SK-N-SH treated with all-trans-retinoic acid at 6 μM for 48 hours (cell line): ENCODE measurements around the gene PMM1.
"Not testable (repeated sequence)": the region's sequence is repeated elsewhere in the genome, so short reads cannot be mapped to it uniquely, and the experiment has no call there.

Experiments
- ATAC-seq: fragments of 200-7000 bp; cut with Tn5 transposase; 3 replicates; pipeline ENCODE4 v1.9.1; 2020; ENCODE audit warnings: mild to moderate bottlenecking, moderate library complexity
- ARNTL ChIP-seq: fragments of 450-650 bp; formaldehyde crosslinking; IDR thresholded peaks from 2 replicates; pipeline ENCODE4 v1.5.0; 2020; ENCODE audit warnings: low read depth, mild to moderate bottlenecking, moderate library complexity, borderline replicate concordance
- CREB5 ChIP-seq: fragments of 250-450 bp; sonication (Bioruptor Pico); IDR thresholded peaks from 2 replicates; pipeline ENCODE4 v1.5.1; 2020; ENCODE audit warnings: low read depth, mild to moderate bottlenecking, moderate library complexity
- CSDC2 ChIP-seq: fragments of 250-450 bp; sonication (Bioruptor Pico); IDR thresholded peaks from 2 replicates; pipeline ENCODE4 v1.5.0; 2020; ENCODE audit warnings: mild to moderate bottlenecking, moderate library complexity
- CSRNP3 ChIP-seq: fragments of 250-450 bp; sonication (Bioruptor Pico); IDR thresholded peaks from 2 replicates; pipeline ENCODE4 v1.5.1; 2021; ENCODE audit warnings: mild to moderate bottlenecking, moderate library complexity
- GLIS3 ChIP-seq: fragments of 250-450 bp; sonication (Bioruptor Pico); IDR thresholded peaks from 2 replicates; pipeline ENCODE4 v1.5.0; 2020; ENCODE audit warnings: mild to moderate bottlenecking, moderate library complexity
- ISL1 ChIP-seq: fragments of 250-450 bp; sonication (Bioruptor Pico); IDR thresholded peaks from 2 replicates; pipeline ENCODE4 v2.1.2; 2022; ENCODE audit warnings: mild to moderate bottlenecking, moderate library complexity
- OSR1 ChIP-seq: fragments of 250-450 bp; sonication (Bioruptor Pico); IDR thresholded peaks from 2 replicates; pipeline ENCODE4 v1.8.0; 2022; ENCODE audit warnings: moderate library complexity, mild to moderate bottlenecking, inconsistent platforms
- PATZ1 ChIP-seq: fragments of 250-450 bp; sonication (Bioruptor Pico); IDR thresholded peaks from 2 replicates; pipeline ENCODE4 v1.8.0; 2020; ENCODE audit warnings: mild to moderate bottlenecking, moderate library complexity, borderline replicate concordance
- PPARA ChIP-seq: fragments of 250-450 bp; sonication (Bioruptor Pico); IDR thresholded peaks from 2 replicates; pipeline ENCODE4 v1.5.0; 2020; ENCODE audit warnings: mild to moderate bottlenecking, borderline replicate concordance
- RARB ChIP-seq: fragments of 250-450 bp; sonication (Bioruptor Pico); IDR thresholded peaks from 2 replicates; pipeline ENCODE4 v1.8.0; 2021; ENCODE audit warnings: mild to moderate bottlenecking, moderate library complexity
- SNAI2 ChIP-seq: fragments of 250-450 bp; sonication (Bioruptor Pico); IDR thresholded peaks from 2 replicates; pipeline ENCODE4 v1.5.0; 2020; ENCODE audit warnings: mild to moderate bottlenecking, moderate library complexity
- TCF4 ChIP-seq: fragments of 250-450 bp; sonication (Bioruptor Pico); IDR thresholded peaks from 2 replicates; pipeline ENCODE4 v1.8.0; 2021; ENCODE audit warnings: mild to moderate bottlenecking, moderate library complexity, borderline replicate concordance
- TOX ChIP-seq: fragments of 250-450 bp; sonication (Bioruptor Pico); IDR thresholded peaks from 2 replicates; pipeline ENCODE4 v1.8.0; 2021; ENCODE audit warnings: mild to moderate bottlenecking, moderate library complexity, borderline replicate concordance
- ZC3H10 ChIP-seq: fragments of 250-450 bp; sonication (Bioruptor Pico); IDR thresholded peaks from 2 replicates; pipeline ENCODE4 v1.5.1; 2021; ENCODE audit warnings: mild to moderate bottlenecking, moderate library complexity
- ZFP3 ChIP-seq: fragments of 250-450 bp; sonication (Bioruptor Pico); IDR thresholded peaks from 2 replicates; pipeline ENCODE4 v1.5.0; 2020; ENCODE audit warnings: mild to moderate bottlenecking, moderate library complexity
- ZFP30 ChIP-seq: fragments of 450-650 bp; formaldehyde crosslinking; IDR thresholded peaks from 2 replicates; pipeline ENCODE4 v1.5.0; 2022; ENCODE audit warnings: mild to moderate bottlenecking, moderate library complexity
- ZNF565 ChIP-seq: fragments of 450-650 bp; formaldehyde crosslinking; conservative IDR thresholded peaks from 2 replicates; pipeline ENCODE4 v1.5.0; 2020; ENCODE audit warnings: low read depth, mild to moderate bottlenecking, moderate library complexity
- ZNF70 ChIP-seq: fragments of 450-650 bp; formaldehyde crosslinking; IDR thresholded peaks from 2 replicates; pipeline ENCODE4 v1.5.0; 2020; ENCODE audit warnings: mild to moderate bottlenecking, moderate library complexity
- ZNF8 ChIP-seq: fragments of 450-650 bp; formaldehyde crosslinking; IDR thresholded peaks from 2 replicates; pipeline ENCODE4 v1.5.0; 2020; ENCODE audit warnings: mild to moderate bottlenecking, moderate library complexity
- TF ChIP-seq, protein P1 (sequence below): fragments of 250-450 bp; sonication (Bioruptor Pico); IDR thresholded peaks from 2 replicates; pipeline ENCODE4 v1.8.0; 2021; ENCODE audit warnings: low read depth, mild to moderate bottlenecking, moderate library complexity, borderline replicate concordance
- TF ChIP-seq, protein P2 (sequence below): fragments of 250-450 bp; sonication (Bioruptor Pico); IDR thresholded peaks from 2 replicates; pipeline ENCODE4 v1.5.0; 2020; ENCODE audit warnings: mild to moderate bottlenecking, moderate library complexity

PMM1 gene

DNA sequence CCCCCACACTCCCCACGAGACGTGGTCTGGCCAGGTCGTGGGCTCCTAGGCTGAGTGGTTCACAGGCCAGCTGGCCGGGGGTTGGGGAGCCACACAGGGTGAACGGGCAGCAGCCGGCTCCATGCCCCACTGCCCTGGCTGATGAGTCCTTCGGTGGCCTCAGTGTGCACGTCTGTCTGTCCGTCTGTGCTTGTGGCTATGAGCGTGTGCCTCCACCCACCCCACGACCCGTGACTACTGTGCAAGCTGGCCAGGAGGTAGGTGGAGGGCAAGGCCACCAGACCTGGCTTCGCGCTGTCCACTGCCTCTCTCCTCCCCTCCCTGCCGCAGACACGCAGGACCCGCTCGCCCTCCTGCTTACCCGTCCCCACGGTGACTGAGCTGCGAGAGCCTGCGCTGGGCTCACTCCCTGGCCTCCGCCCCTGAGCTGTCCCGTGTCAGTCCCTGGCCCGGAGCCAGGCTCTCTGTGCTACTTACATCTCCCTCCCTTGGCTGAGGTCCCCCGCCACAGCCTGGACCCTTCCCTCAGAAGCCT, 14.7 kb downstream of the PMM1 start:
- TF ChIP-seq, protein P1, sequence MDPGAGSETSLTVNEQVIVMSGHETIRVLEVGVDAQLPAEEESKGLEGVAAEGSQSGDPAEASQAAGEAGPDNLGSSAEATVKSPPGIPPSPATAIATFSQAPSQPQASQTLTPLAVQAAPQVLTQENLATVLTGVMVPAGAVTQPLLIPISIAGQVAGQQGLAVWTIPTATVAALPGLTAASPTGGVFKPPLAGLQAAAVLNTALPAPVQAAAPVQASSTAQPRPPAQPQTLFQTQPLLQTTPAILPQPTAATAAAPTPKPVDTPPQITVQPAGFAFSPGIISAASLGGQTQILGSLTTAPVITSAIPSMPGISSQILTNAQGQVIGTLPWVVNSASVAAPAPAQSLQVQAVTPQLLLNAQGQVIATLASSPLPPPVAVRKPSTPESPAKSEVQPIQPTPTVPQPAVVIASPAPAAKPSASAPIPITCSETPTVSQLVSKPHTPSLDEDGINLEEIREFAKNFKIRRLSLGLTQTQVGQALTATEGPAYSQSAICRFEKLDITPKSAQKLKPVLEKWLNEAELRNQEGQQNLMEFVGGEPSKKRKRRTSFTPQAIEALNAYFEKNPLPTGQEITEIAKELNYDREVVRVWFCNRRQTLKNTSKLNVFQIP (CRISPR knock-in tag) = no peak
- no peak for TF ChIP-seq TCF4 (CRISPR knock-in tag)
- no peak for TF ChIP-seq GLIS3 (CRISPR knock-in tag)
- no peak for TF ChIP-seq CREB5
- TF ChIP-seq SNAI2 (CRISPR knock-in tag) = no peak
- TF ChIP-seq OSR1 = no peak
- TF ChIP-seq CSRNP3 (CRISPR knock-in tag) = no peak
- no peak for TF ChIP-seq CSDC2 (CRISPR knock-in tag)
- TF ChIP-seq ZFP3 (CRISPR knock-in tag) = no peak
- no peak for TF ChIP-seq ARNTL (CRISPR knock-in tag)
- no peak for TF ChIP-seq ZC3H10 (CRISPR knock-in tag)
- no peak for TF ChIP-seq ZNF8 (CRISPR knock-in tag)
- no peak for TF ChIP-seq ZNF70 (CRISPR knock-in tag)
- no peak for TF ChIP-seq TOX (CRISPR knock-in tag)
- no peak for TF ChIP-seq ISL1 (CRISPR knock-in tag)
- TF ChIP-seq ZNF565 (CRISPR knock-in tag) = no peak
- no peak for TF ChIP-seq PPARA
- TF ChIP-seq, protein P2, sequence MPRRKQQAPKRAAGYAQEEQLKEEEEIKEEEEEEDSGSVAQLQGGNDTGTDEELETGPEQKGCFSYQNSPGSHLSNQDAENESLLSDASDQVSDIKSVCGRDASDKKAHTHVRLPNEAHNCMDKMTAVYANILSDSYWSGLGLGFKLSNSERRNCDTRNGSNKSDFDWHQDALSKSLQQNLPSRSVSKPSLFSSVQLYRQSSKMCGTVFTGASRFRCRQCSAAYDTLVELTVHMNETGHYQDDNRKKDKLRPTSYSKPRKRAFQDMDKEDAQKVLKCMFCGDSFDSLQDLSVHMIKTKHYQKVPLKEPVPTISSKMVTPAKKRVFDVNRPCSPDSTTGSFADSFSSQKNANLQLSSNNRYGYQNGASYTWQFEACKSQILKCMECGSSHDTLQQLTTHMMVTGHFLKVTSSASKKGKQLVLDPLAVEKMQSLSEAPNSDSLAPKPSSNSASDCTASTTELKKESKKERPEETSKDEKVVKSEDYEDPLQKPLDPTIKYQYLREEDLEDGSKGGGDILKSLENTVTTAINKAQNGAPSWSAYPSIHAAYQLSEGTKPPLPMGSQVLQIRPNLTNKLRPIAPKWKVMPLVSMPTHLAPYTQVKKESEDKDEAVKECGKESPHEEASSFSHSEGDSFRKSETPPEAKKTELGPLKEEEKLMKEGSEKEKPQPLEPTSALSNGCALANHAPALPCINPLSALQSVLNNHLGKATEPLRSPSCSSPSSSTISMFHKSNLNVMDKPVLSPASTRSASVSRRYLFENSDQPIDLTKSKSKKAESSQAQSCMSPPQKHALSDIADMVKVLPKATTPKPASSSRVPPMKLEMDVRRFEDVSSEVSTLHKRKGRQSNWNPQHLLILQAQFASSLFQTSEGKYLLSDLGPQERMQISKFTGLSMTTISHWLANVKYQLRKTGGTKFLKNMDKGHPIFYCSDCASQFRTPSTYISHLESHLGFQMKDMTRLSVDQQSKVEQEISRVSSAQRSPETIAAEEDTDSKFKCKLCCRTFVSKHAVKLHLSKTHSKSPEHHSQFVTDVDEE = no peak
- TF ChIP-seq, all 23 proteins: peak for 0
- no peak; the same call in 2 of the 3 replicates for ATAC-seq

DNA sequence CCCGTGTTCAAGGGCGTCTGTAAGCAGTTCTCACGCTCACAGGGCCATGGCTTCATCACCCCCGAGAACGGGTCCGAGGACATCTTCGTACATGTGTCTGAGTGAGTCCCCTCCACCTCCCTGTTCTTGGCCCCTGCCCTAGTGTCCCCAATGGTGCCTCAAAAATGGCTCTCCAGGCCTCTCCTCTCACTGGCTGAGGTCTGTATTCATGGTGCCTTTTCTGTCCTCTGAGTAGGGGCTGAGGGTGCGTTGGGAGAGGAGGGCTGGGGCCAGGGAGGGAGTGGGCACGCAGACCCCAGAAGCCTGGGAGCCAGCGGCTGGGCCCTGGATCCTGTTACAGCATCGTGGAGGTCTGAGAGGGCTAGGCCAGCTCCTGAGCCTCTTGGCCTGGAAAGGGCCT, 16.0 kb downstream of the PMM1 start:
- no peak for ATAC-seq
- no peak for TF ChIP-seq ARNTL (CRISPR knock-in tag)
- TF ChIP-seq OSR1 = no peak
- TF ChIP-seq ZNF8 (CRISPR knock-in tag) = no peak
- no peak for TF ChIP-seq ZFP30 (CRISPR knock-in tag)
- TF ChIP-seq ISL1 (CRISPR knock-in tag) = no peak
- TF ChIP-seq TCF4 (CRISPR knock-in tag) = no peak
- TF ChIP-seq, all 23 proteins: peak for 0

- ATAC-seq = not testable (repeated sequence)
Measured at GRCh38 chr22:41572305-41572704, 17.3 kb downstream of the PMM1 start.

- ATAC-seq = no peak
- no peak for TF ChIP-seq PATZ1 (CRISPR knock-in tag)
- TF ChIP-seq ZNF70 (CRISPR knock-in tag) = no peak
- TF ChIP-seq, protein P2 = no peak
- no peak for TF ChIP-seq ISL1 (CRISPR knock-in tag)
- TF ChIP-seq OSR1 = no peak
- TF ChIP-seq, protein P1 (CRISPR knock-in tag) = no peak
- TF ChIP-seq TOX (CRISPR knock-in tag) = no peak
- no peak for TF ChIP-seq ZFP30 (CRISPR knock-in tag)
- TF ChIP-seq ZNF565 (CRISPR knock-in tag) = no peak
- no peak for TF ChIP-seq ZFP3 (CRISPR knock-in tag)
- TF ChIP-seq RARB = no peak
- TF ChIP-seq GLIS3 (CRISPR knock-in tag) = no peak
- no peak for TF ChIP-seq ZC3H10 (CRISPR knock-in tag)
- TF ChIP-seq TCF4 (CRISPR knock-in tag) = no peak
Measured at GRCh38 chr22:41571786-41572185, 17.9 kb downstream of the PMM1 start.
